Measurements from ENCODE around the gene PSMD12.

PSMD12 gene

GRCh38 chr17:67293251-67294203 lies 72.8 kb downstream of the PSMD12 start:
- no peaks in the 10 kb centered on the region for H3K79me2 ChIP-seq (ENCODE audit: control insufficient read depth, low read length)
- H3K36me3 ChIP-seq (ENCODE audit: control insufficient read depth, low read length): no peaks in the 10 kb centered on the region
- H3K9me2 ChIP-seq (replicated peaks; ENCODE audit: control insufficient read depth, low read length): no peaks in the 10 kb centered on the region
- H3K4me2 ChIP-seq (ENCODE audit: low read length): peak overlapping the region; percentile 58
- H3F3A ChIP-seq (ENCODE audit: control insufficient read depth, insufficient read depth): no peaks in the 10 kb centered on the region
- peak overlapping the region; percentile 30; the same call in 1 of the 2 replicates for H3K4me3 ChIP-seq (ENCODE audit: low read length)
- H4K20me1 ChIP-seq (ENCODE audit: control insufficient read depth, insufficient read depth, low read depth, low read length): no peaks in the 10 kb centered on the region
- H3K9me3 ChIP-seq (ENCODE audit: control insufficient read depth, insufficient read depth, low read length): no peaks in the 10 kb centered on the region
- H3K27ac ChIP-seq (ENCODE audit: low read depth, low read length): no peak overlapping the region
- peaks cover 13% of the 10 kb centered on the region for H3K4me1 ChIP-seq (ENCODE audit: control insufficient read depth, low read length)
- TF ChIP-seq CTCF (IDR thresholded peaks at IDR 0.05; ENCODE audit: low read depth, low read length, poor library complexity, severe bottlenecking) (peak; percentile 84), EZH2phosphoT487 (IDR thresholded peaks at IDR 0.05; ENCODE audit: borderline replicate concordance, low read length) (no peak)
- H3K27me3 ChIP-seq (ENCODE audit: control insufficient read depth, low read length): no peaks in the 10 kb centered on the region

GRCh38 chr17:67290711-67291291 lies 75.6 kb downstream of the PSMD12 start:
- peaks cover 13% of the 10 kb centered on the region for H3K4me1 ChIP-seq (ENCODE audit: control insufficient read depth, low read length)
- TF ChIP-seq CTCF (IDR thresholded peaks at IDR 0.05; ENCODE audit: low read depth, low read length, poor library complexity, severe bottlenecking) (no peak), EZH2phosphoT487 (IDR thresholded peaks at IDR 0.05; ENCODE audit: borderline replicate concordance, low read length) (no peak)
- H3K36me3 ChIP-seq (ENCODE audit: control insufficient read depth, low read length): no peaks in the 10 kb centered on the region
- no peaks in the 10 kb centered on the region for H3K27me3 ChIP-seq (ENCODE audit: control insufficient read depth, low read length)
- no peaks in the 10 kb centered on the region for H4K20me1 ChIP-seq (ENCODE audit: control insufficient read depth, insufficient read depth, low read depth, low read length)
- H3K79me2 ChIP-seq (ENCODE audit: control insufficient read depth, low read length): no peaks in the 10 kb centered on the region
- no peak overlapping the region for H3K27ac ChIP-seq (ENCODE audit: low read depth, low read length)
- no peak overlapping the region for H3K4me2 ChIP-seq (ENCODE audit: low read length)
- no peaks in the 10 kb centered on the region for H3K9me2 ChIP-seq (replicated peaks; ENCODE audit: control insufficient read depth, low read length)
- H3F3A ChIP-seq (ENCODE audit: control insufficient read depth, insufficient read depth): no peaks in the 10 kb centered on the region
- no peak overlapping the region for H3K4me3 ChIP-seq (ENCODE audit: low read length)
- no peaks in the 10 kb centered on the region for H3K9me3 ChIP-seq (ENCODE audit: control insufficient read depth, insufficient read depth, low read length)

GRCh38 chr17:67290244-67290643 lies 76.1 kb downstream of the PSMD12 start:
- Histone ChIP-seq H3K27me3 (ENCODE audit: control insufficient read depth, low read length) (no peaks in the 10 kb centered on the region), H3K4me1 (ENCODE audit: control insufficient read depth, low read length) (peaks cover 13% of the 10 kb centered on the region), H3F3A (ENCODE audit: control insufficient read depth, insufficient read depth) (no peaks in the 10 kb centered on the region), H3K4me3 (ENCODE audit: low read length) (no peak overlapping the region), H3K9me2 (replicated peaks; ENCODE audit: control insufficient read depth, low read length) (no peaks in the 10 kb centered on the region), H4K20me1 (ENCODE audit: control insufficient read depth, insufficient read depth, low read depth, low read length) (no peaks in the 10 kb centered on the region), H3K27ac (ENCODE audit: low read depth, low read length) (no peak overlapping the region), H3K9me3 (ENCODE audit: control insufficient read depth, insufficient read depth, low read length) (no peaks in the 10 kb centered on the region), H3K36me3 (ENCODE audit: control insufficient read depth, low read length) (no peaks in the 10 kb centered on the region), H3K79me2 (ENCODE audit: control insufficient read depth, low read length) (no peaks in the 10 kb centered on the region), H3K4me2 (ENCODE audit: low read length) (no peak overlapping the region)
- no peak for TF ChIP-seq EZH2phosphoT487 (IDR thresholded peaks at IDR 0.05; ENCODE audit: borderline replicate concordance, low read length)
- TF ChIP-seq CTCF (IDR thresholded peaks at IDR 0.05; ENCODE audit: low read depth, low read length, poor library complexity, severe bottlenecking): no peak
